ENCODE data around the gene NUDT22. TPM values are rescaled to one million over a fixed set of nuclear protein-coding genes. Genes with fewer than 3 reads are reported as not detected.

Gene NUDT22
- total and polyA plus RNA-seq, 2 of the 4 experiments (the other 2 are of a cell fraction), result 21.3 to 44.6 TPM

- intact Hi-C loops (cut with micrococcal nuclease) (no loop called here), in situ Hi-C loops (cut with MboI; ENCODE audit: low sequenced_read_pairs) (no loop called here), dilution Hi-C loops (cut with HindIII; ENCODE audit: low sequenced_read_pairs, unreplicated experiment) (no loop called here)
- Histone ChIP-seq H3K9me1 (ENCODE audit: insufficient read depth, low read length) (no peaks in the 10 kb centered on the region), H3K4me3 (ENCODE audit: insufficient read depth, low read depth, low read length) (no peak overlapping the region), H2BK15ac (ENCODE audit: low read depth, low read length) (no peak overlapping the region), H3K79me1 (ENCODE audit: low read depth in 1 of 2, low read length in 2 of 2) (peaks cover 8 to 36% of the 10 kb centered on the region in 2 experiments), H3K9me3 (ENCODE audit: control insufficient read depth, insufficient read depth, low read length) (no peaks in the 10 kb centered on the region), H3K9ac (ENCODE audit: low read depth, low read length) (no peak overlapping the region), H3K56ac (ENCODE audit: extremely low read depth, insufficient read depth, low read length) (no peak overlapping the region), H3K4me1 (ENCODE audit: control insufficient read depth, insufficient read depth, low read length) (peaks cover 13% of the 10 kb centered on the region), H4K20me1 (ENCODE audit: insufficient read depth, low read length) (peaks cover 22% of the 10 kb centered on the region), H3K23ac (ENCODE audit: low read depth, low read length) (no peak overlapping the region), H3K27me3 (ENCODE audit: control insufficient read depth, insufficient read depth, low read length) (no peaks in the 10 kb centered on the region), H4K8ac (ENCODE audit: low read depth in 2 of 2, low read length in 2 of 2) (no peak overlapping the region), H3K14ac (replicated peaks; ENCODE audit: low read depth, low read length) (no peak overlapping the region), H2BK20ac (ENCODE audit: low read depth, low read length) (no peak overlapping the region), H2AK9ac (replicated peaks; ENCODE audit: low read depth, low read length, poor library complexity) (peak overlapping the region; percentile 83), H3K27ac (ENCODE audit: insufficient read depth, low read length) (no peak overlapping the region), H2BK120ac (ENCODE audit: low read depth, low read length) (no peak overlapping the region), H2BK5ac (ENCODE audit: low read depth, low read length, poor library complexity, severe bottlenecking) (no peak overlapping the region), H3K4ac (ENCODE audit: low read depth, low read length) (no peak overlapping the region), H2AFZ (replicated peaks; ENCODE audit: low read length, poor library complexity) (no peak overlapping the region), H4K5ac (ENCODE audit: low read depth, low read length) (no peak overlapping the region), H3K18ac (ENCODE audit: low read depth, low read length) (no peak overlapping the region), H4K91ac (ENCODE audit: insufficient read depth, low read depth, low read length) (no peak overlapping the region), H2AK5ac (ENCODE audit: low read depth, low read length) (peak overlapping the region; percentile 77), H3K36me3 (ENCODE audit: control insufficient read depth, insufficient read depth, low read length) (peaks cover 6% of the 10 kb centered on the region), H3K4me2 (ENCODE audit: low read depth, low read length) (no peak overlapping the region)
- ChIA-PET CTCF (no interaction called here), POLR2A (ENCODE audit: unreplicated experiment) (no interaction called here)
- no CpG with 5 or more reads among the region's 7 CpGs for WGBS, 2 experiments (ENCODE audit: extremely low coverage in 2 of 2, insufficient read length in 1 of 2)
- no peak for ATAC-seq (ENCODE audit: low read depth)
- DNase-seq, result no peak
- BruUV-seq (replicated peaks), result no TSS peak
- TF ChIP-seq NFE2L2 (IDR thresholded peaks at IDR 0.05; ENCODE audit: low read depth, low read length), result no peak
- no peak for TF ChIP-seq FOS (IDR thresholded peaks at IDR 0.05; ENCODE audit: low read depth, low read length)
- TF ChIP-seq RAD21 (IDR thresholded peaks at IDR 0.05; ENCODE audit: low read length), result no peak
- no peak for TF ChIP-seq RCOR1 (IDR thresholded peaks at IDR 0.05; ENCODE audit: insufficient replicate concordance, low read length)
- no peak for TF ChIP-seq RFX5 (IDR thresholded peaks at IDR 0.05; ENCODE audit: low read depth, low read length)
- no peak for TF ChIP-seq MAFK (IDR thresholded peaks at IDR 0.05; ENCODE audit: low read depth, low read length)
- no peak for TF ChIP-seq MXI1 (IDR thresholded peaks at IDR 0.05; ENCODE audit: borderline replicate concordance, low read depth, low read length)
- no peak for TF ChIP-seq POLR2A (IDR thresholded peaks at IDR 0.05; ENCODE audit: low read depth, low read length)
- no peak for TF ChIP-seq CTCF (conservative IDR thresholded peaks at IDR 0.05; ENCODE audit: low read depth, low read length)
- TF ChIP-seq SMC3 (IDR thresholded peaks at IDR 0.05; ENCODE audit: low read depth, low read length), result no peak
- no peak for TF ChIP-seq CEBPB (IDR thresholded peaks at IDR 0.05; ENCODE audit: low read depth, low read length)
- no peak for TF ChIP-seq CHD1 (IDR thresholded peaks at IDR 0.05; ENCODE audit: low read depth, low read length)
- TF ChIP-seq BHLHE40 (IDR thresholded peaks at IDR 0.05; ENCODE audit: low read depth, low read length), result no peak
- TF ChIP-seq USF2 (IDR thresholded peaks at IDR 0.05; ENCODE audit: low read depth, low read length), result no peak
Observed at GRCh38 chr11:64248578-64248977, 22.5 kb downstream of the NUDT22 start.

All from IMR-90 (cell line).